ENCODE data around the gene IL2RG.

Gene IL2RG

DNA sequence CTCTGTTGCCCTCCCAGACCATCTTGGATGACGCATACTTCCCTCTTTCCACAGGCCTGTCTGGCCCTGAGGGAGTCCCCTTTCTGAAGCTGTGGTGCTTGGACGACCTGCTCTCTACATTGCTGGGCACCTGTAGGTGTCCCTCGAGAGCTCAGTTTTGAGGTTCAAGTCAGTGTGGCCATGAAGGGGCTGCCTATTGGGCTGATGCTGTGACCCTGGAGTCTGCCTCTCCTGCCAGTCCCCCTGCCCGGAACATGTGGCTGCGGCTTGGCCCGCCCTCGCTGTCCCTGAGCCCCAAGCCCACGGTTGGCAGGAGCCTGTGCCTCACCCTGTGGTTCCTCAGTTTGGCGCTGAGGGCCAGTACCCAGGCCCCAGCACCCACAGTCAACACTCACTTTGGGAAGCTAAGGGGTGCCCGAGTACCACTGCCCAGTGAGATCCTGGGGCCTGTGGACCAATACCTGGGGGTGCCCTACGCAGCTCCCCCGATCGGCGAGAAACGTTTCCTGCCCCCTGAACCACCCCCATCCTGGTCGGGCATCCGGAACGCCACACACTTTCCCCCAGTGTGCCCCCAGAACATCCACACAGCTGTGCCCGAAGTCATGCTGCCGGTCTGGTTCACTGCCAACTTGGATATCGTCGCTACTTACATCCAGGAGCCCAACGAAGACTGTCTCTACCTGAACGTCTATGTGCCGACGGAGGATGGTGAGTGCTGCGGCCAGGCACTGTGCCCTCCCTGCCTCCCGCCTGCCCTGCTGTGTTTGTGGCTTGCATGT is 36.3 kb upstream of the IL2RG start:
- Histone ChIP-seq H3K9me3 (replicated peaks in 1 of 11) (no peaks in the 10 kb centered on the region), H4K20me1 (peaks cover 0 to 17% (median 0%) of the 10 kb centered on the region in 11 experiments; a peak in 5 of 22 replicates), H3K4me1 (peaks cover 20 to 50% (median 33%) of the 10 kb centered on the region in 10 experiments), H3K27me3 (peaks cover 19 to 83% (median 59%) of the 10 kb centered on the region in 11 experiments), H3K4me2 (peak overlapping the region; percentile 10 to 79 (median 53); a peak in 21 of 22 replicates), H3K27ac (peak overlapping the region in 3 of 11 experiments; percentile 17 to 48 (median 23); a peak in 3 of 22 replicates), H3K4me3 (no peak overlapping the region), H3K36me3 (peaks cover 0 to 14% (median 3%) of the 10 kb centered on the region in 11 experiments; a peak in 6 of 22 replicates), H3K9ac (no peak overlapping the region)
- TF ChIP-seq Cebpa-rat (IDR thresholded peaks at IDR 0.05), result no peak

DNA sequence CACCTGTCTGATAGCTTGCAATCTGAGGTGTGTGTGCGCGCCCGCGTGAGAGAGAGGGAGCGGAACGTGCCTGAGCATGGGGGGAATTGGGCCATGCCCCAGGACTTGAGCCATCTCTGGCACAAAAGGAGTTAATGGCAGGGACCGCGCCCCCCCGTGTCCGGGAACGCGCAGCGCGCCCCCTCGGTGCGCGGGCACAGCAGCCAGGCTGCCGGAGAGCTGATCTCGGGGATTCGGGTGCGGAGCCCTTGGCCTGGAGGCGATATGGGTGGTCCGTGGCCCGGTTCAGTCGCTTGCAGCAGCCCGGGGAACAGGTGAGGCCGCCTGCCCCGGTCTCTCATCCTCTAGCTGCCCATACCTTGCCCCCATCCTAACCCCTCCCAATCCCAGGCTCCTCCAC is 33.3 kb upstream of the IL2RG start, which contains the start of gene NLGN3:
Gene NLGN3 (plus strand): TSS at position 191 of the 400 bp plus-strand sequence. CDS start 2,909 bp downstream, outside the sequence.
- TF ChIP-seq Cebpa-rat (IDR thresholded peaks at IDR 0.05), result no peak

DNA sequence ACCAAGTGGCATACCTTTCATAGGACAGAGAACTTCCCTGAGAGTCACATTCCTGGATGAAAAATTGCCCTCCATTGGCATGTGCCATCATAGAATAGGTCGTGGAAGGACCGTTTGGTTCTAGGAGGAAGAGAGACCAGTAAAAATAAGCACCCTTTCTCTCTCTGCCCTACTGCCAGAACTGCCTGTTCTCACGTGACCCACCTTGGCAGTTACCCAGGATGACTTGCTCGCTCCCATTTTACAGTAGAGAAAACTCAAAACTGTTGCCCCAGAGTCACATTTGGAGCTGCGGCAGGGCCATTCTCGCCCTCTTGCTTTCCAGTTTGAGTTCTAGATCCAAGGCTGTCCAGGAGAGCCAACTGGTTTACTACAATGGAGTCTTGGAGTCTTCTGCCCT is 32.1 kb upstream of the IL2RG start:
- Histone ChIP-seq H3K36me3 (peaks cover 15 to 54% (median 33%) of the 10 kb centered on the region in 11 experiments), H3K4me3 (no peak overlapping the region), H3K27me3 (peaks cover 24 to 81% (median 60%) of the 10 kb centered on the region in 11 experiments), H4K20me1 (peaks cover 0 to 40% (median 0%) of the 10 kb centered on the region in 11 experiments; a peak in 6 of 22 replicates), H3K27ac (no peak overlapping the region), H3K9me3 (replicated peaks in 1 of 11) (no peaks in the 10 kb centered on the region), H3K9ac (no peak overlapping the region), H3K4me2 (no peak overlapping the region), H3K4me1 (peaks cover 19 to 29% (median 23%) of the 10 kb centered on the region in 10 experiments)
- TF ChIP-seq Cebpa-rat (IDR thresholded peaks at IDR 0.05), result no peak

More for the DNA sequence above, 33.3 kb upstream of the IL2RG start, which contains the start of gene NLGN3:
- H3K4me2 ChIP-seq, result peak within 1 kb of the TSS in 10 of 11 experiments; percentile 19 to 54 (median 42); a peak in 11 of 22 replicates
- no peak within 1 kb of the TSS for H3K4me3 ChIP-seq
- no peaks in the 10 kb centered on the region for H3K9me3 ChIP-seq (replicated peaks in 1 of 11)
- H3K27ac ChIP-seq, result no peak within 1 kb of the TSS
- peaks cover 19 to 29% (median 23%) of the 10 kb centered on the region in 10 experiments for H3K4me1 ChIP-seq
- H3K27me3 ChIP-seq, result peaks cover 20 to 82% (median 59%) of the 10 kb centered on the region in 11 experiments
- no peak within 1 kb of the TSS for H3K9ac ChIP-seq
- peaks cover 11 to 43% (median 22%) of the 10 kb centered on the region in 11 experiments; a peak in 19 of 22 replicates for H3K36me3 ChIP-seq
- peaks cover 0 to 29% (median 0%) of the 10 kb centered on the region in 11 experiments; a peak in 5 of 22 replicates for H4K20me1 ChIP-seq

DNA sequence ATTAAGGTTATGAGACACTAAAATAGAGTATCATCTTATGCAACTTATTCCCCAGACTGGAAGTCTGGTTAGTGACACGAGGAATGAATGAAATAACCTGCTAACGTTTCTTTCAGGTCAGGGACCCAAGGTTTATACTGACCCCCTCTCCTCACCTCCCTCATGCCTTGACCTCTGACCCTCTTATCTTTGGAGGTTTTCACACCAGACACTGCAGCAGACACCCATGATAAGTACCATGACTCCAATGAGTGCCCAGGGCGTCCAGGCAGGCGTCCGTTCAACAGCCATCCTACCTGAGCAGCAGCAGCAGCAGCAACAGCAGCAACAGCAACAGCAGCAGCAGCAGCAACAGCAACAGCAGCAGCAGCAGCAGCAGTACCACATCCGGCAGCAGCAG is 29.1 kb upstream of the IL2RG start:
- Histone ChIP-seq H3K9me3 (replicated peaks in 1 of 11) (no peaks in the 10 kb centered on the region), H3K4me3 (no peak overlapping the region), H3K27ac (no peak overlapping the region), H3K27me3 (peaks cover 42 to 93% (median 80%) of the 10 kb centered on the region in 11 experiments), H3K4me1 (peaks cover 0 to 13% (median 2%) of the 10 kb centered on the region in 10 experiments; a peak in 10 of 20 replicates), H3K4me2 (no peak overlapping the region), H4K20me1 (peaks cover 0 to 57% (median 8%) of the 10 kb centered on the region in 11 experiments; a peak in 9 of 22 replicates), H3K9ac (no peak overlapping the region), H3K36me3 (peaks cover 43 to 85% (median 60%) of the 10 kb centered on the region in 11 experiments)
- no peak for TF ChIP-seq Cebpa-rat (IDR thresholded peaks at IDR 0.05)

DNA sequence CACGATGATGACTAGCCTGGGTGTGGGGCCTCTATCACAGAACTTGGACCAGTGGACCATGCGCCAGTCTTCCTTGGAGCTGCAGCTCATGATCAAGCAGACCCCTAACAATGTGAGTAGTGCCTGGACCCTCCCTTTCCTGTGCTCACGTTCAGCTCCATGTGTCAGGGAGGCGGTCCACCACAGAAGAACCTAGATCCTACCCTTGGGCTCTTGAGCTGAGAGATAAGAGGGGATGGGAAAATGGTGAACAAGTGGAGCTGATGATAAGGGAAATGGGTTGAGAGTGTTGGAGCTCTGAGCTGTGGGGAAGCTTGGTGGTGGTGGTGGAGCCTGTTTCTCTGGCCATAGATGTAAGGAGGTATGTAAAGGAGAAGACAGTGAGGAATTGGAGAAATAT is 20.1 kb upstream of the IL2RG start:
- Histone ChIP-seq H4K20me1 (peaks cover 0 to 57% (median 13%) of the 10 kb centered on the region in 11 experiments; a peak in 11 of 22 replicates), H3K4me1 (peaks cover 0 to 10% (median 0%) of the 10 kb centered on the region in 10 experiments; a peak in 5 of 20 replicates), H3K27me3 (peaks cover 70 to 94% (median 90%) of the 10 kb centered on the region in 11 experiments), H3K4me2 (no peak overlapping the region), H3K27ac (no peak overlapping the region), H3K9ac (no peak overlapping the region), H3K36me3 (peaks cover 72 to 97% (median 89%) of the 10 kb centered on the region in 11 experiments), H3K9me3 (replicated peaks in 1 of 11) (no peaks in the 10 kb centered on the region), H3K4me3 (no peak overlapping the region)
- TF ChIP-seq Cebpa-rat (IDR thresholded peaks at IDR 0.05), result no peak

DNA sequence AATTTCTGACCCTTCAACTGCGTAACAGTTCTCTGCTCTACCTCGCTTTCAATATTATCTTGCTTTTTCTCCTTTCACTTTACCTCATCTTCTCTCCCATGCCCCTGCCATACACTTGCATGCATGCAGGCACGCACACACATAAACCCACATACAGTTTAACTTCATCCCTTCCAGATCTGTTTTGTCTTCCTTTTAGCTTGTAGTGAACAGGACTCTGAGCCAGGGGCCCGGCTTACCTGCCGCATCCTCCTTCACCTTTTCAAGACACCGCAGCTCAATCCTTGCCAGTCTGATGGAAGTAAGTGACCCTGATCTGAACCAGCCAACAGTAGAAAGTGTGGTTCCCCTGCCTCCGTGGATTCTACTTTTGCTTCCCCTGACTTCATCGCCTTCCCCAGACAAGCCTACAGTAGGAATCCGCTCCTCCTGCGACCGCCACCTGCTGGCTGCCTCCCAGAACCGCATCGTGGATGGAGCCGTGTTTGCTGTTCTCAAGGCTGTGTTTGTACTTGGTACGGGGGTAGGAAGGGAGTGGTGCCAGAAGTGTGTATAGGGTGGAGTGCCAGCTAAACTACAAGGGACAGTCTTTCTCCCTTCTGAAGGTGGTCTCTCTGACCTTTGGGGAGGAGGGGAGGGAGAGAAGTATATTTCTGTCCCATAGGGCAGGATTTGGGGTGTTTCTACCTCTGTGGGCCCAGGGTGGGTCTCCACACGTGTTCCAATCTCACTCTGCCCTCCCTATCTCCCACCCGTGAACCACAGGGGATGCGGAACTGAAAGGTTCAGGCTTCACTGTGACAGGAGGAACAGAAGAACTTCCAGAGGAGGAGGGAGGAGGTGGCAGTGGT is 17.8 kb upstream of the IL2RG start:
- peaks cover 0 to 12% (median 0%) of the 10 kb centered on the region in 10 experiments; a peak in 5 of 20 replicates for H3K4me1 ChIP-seq
- no peaks in the 10 kb centered on the region for H3K9me3 ChIP-seq (replicated peaks in 1 of 11)
- H3K27me3 ChIP-seq, result peaks cover 74 to 93% (median 89%) of the 10 kb centered on the region in 11 experiments
- no peak overlapping the region for H3K4me3 ChIP-seq
- peaks cover 0 to 55% (median 4%) of the 10 kb centered on the region in 11 experiments; a peak in 10 of 22 replicates for H4K20me1 ChIP-seq
- no peak overlapping the region for H3K4me2 ChIP-seq
- H3K9ac ChIP-seq, result peak overlapping the region in 1 of 11 experiments; percentile 7; a peak in 2 of 22 replicates
- peak overlapping the region in 2 of 11 experiments; percentile 10 to 23; a peak in 1 of 22 replicates for H3K27ac ChIP-seq
- peaks cover 62 to 93% (median 87%) of the 10 kb centered on the region in 11 experiments for H3K36me3 ChIP-seq
- TF ChIP-seq Cebpa-rat (IDR thresholded peaks at IDR 0.05), result no peak

DNA sequence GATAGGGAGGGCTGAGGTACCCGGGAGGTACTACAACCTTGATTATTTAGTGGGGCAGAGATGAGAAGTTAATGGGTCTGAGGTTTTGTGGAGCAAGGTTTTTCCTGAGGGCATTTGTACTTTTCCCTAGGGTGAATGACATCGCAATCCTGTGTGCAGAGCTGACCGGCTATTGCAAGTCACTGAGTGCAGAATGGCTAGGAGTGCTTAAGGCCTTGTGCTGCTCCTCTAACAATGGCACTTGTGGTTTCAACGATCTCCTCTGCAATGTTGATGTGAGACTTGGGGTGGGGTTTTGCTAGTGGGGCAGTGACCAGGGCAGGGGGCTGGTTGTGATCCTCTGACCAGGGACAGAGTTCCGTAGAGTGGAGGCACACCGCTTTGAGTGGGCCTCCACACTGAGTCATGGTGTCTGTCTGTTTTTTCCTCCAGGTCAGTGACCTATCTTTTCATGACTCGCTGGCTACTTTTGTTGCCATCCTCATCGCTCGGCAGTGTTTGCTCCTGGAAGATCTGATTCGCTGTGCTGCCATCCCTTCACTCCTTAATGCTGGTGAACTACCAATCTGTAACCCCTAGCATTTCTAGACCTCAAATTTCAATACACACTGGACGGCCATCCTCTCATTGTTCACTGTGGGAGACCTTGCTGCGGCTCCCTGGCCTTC is 16.9 kb upstream of the IL2RG start:
- Histone ChIP-seq H3K27me3 (peaks cover 82 to 100% (median 95%) of the 10 kb centered on the region in 11 experiments), H3K27ac (no peak overlapping the region), H3K9ac (0 out of 22 replicates have a peak overlapping the region, but pooled peaks of 1 of the 11 experiments have one; percentile 7), H3K9me3 (replicated peaks in 1 of 11) (no peaks in the 10 kb centered on the region), H4K20me1 (peaks cover 0 to 55% (median 5%) of the 10 kb centered on the region in 11 experiments; a peak in 10 of 22 replicates), H3K4me2 (no peak overlapping the region), H3K4me1 (peaks cover 0 to 12% (median 0%) of the 10 kb centered on the region in 10 experiments; a peak in 5 of 20 replicates), H3K36me3 (peaks cover 68 to 94% (median 91%) of the 10 kb centered on the region in 11 experiments), H3K4me3 (no peak overlapping the region)
- no peak for TF ChIP-seq Cebpa-rat (IDR thresholded peaks at IDR 0.05)
